Esophagus squamous epithelium (tissue), 4 donors: Measurements from ENCODE around the gene GTPBP6.

ENCODE experiments used
- POLR2A ChIP-seq, 4 donors: fragments of 450-650 bp; IDR thresholded peaks; one replicate each; pipeline ENCODE4 v1.6.1; 2017; ENCODE audit warnings: antibody characterized with exemption in 4 of 4, mild to moderate bottlenecking in 4 of 4, moderate library complexity in 3 of 4
- TF ChIP-seq, protein P1 (sequence below), 6 experiments: fragments of 450-650 bp in 4 of 6; fragments of 200-600 bp in 2 of 6; sonication (generic) in 2 of 6; IDR thresholded peaks; one replicate each; pipeline ENCODE4 v1.5.1; 2016 to 2019; ENCODE audit warnings: antibody characterized with exemption in 6 of 6, mild to moderate bottlenecking in 4 of 6, moderate library complexity in 4 of 6

DNA sequence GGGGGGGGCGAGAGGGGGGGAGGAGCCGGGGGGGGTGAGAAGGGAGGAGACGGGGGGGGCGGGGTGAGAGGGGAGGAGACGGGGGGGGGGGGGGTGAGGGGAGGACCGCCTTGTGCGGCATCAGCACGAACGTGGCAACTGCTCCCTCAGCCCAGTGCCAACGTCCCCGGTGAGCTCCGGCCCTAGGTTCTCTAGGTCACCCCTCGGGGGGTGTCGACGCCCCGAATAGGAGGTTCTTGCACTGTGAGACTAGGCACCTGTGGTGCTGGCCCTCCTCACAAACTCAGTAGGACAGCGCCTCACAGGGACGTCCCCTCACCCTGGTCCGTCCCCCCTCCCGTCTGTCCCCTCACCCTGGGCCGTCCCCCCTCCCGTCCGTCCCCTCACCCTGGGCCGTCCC, 21.5 kb upstream of the GTPBP6 start:
- TF ChIP-seq POLR2A (IDR thresholded peaks at IDR 0.05): no peak
- TF ChIP-seq, protein P1, sequence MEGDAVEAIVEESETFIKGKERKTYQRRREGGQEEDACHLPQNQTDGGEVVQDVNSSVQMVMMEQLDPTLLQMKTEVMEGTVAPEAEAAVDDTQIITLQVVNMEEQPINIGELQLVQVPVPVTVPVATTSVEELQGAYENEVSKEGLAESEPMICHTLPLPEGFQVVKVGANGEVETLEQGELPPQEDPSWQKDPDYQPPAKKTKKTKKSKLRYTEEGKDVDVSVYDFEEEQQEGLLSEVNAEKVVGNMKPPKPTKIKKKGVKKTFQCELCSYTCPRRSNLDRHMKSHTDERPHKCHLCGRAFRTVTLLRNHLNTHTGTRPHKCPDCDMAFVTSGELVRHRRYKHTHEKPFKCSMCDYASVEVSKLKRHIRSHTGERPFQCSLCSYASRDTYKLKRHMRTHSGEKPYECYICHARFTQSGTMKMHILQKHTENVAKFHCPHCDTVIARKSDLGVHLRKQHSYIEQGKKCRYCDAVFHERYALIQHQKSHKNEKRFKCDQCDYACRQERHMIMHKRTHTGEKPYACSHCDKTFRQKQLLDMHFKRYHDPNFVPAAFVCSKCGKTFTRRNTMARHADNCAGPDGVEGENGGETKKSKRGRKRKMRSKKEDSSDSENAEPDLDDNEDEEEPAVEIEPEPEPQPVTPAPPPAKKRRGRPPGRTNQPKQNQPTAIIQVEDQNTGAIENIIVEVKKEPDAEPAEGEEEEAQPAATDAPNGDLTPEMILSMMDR (IDR thresholded peaks at IDR 0.05): no peak
